Neuronal stem cell (in vitro differentiated cells): ENCODE data around the gene MLNR.

Source experiments
- DNase-seq: peaks from one replicate; pipeline ENCODE4 v3.0.0-alpha.2; 2013; ENCODE audit warnings: low spot score
- H2AFZ ChIP-seq: one replicate; pipeline ENCODE4 v1.6.1; 2013; ENCODE audit warnings: mild to moderate bottlenecking, low read length, inconsistent platforms
- H2AK5ac ChIP-seq: 2 replicates; pipeline ENCODE4 v1.6.1; 2013; ENCODE audit warnings: low read depth, mild to moderate bottlenecking, inconsistent platforms, low read length, moderate library complexity, mixed read lengths
- H2BK120ac ChIP-seq: 2 replicates; pipeline ENCODE4 v1.6.1; 2013; ENCODE audit warnings: low read depth, mild to moderate bottlenecking, inconsistent platforms, low read length, moderate library complexity, mixed read lengths
- H2BK12ac ChIP-seq: one replicate; pipeline ENCODE4 v1.6.1; 2013; ENCODE audit warnings: low read length, inconsistent platforms
- H2BK15ac ChIP-seq: 2 replicates; pipeline ENCODE4 v1.6.1; 2013; ENCODE audit warnings: mild to moderate bottlenecking, low read length, inconsistent platforms, mixed read lengths
- H2BK5ac ChIP-seq: one replicate; pipeline ENCODE4 v1.6.1; 2013; ENCODE audit warnings: inconsistent platforms, mild to moderate bottlenecking, low read length, moderate library complexity
- H3K14ac ChIP-seq: one replicate; pipeline ENCODE4 v1.6.1; 2013; ENCODE audit warnings: low read length, inconsistent platforms
- H3K18ac ChIP-seq: 2 replicates; pipeline ENCODE4 v1.6.1; 2013; ENCODE audit warnings: low read length, inconsistent platforms
- H3K23ac ChIP-seq: 2 replicates; pipeline ENCODE4 v1.6.1; 2013; ENCODE audit warnings: low read depth, mild to moderate bottlenecking, mixed read lengths, low read length, inconsistent platforms; ENCODE audit not compliant: poor library complexity
- H3K27ac ChIP-seq: replicated peaks from 3 replicates; pipeline ENCODE4 v1.5.1; 2013; ENCODE audit warnings: low read length, inconsistent platforms
- H3K27me3 ChIP-seq, 3 experiments: 2 replicates each; pipeline ENCODE4 v1.6.1; 2013; ENCODE audit warnings: low read length in 3 of 3, mild to moderate bottlenecking in 2 of 3, inconsistent platforms in 1 of 3, low read depth in 1 of 3, mixed read lengths in 1 of 3, moderate library complexity in 1 of 3; ENCODE audit not compliant: control insufficient read depth in 3 of 3, insufficient read depth in 3 of 3
- H3K36me3 ChIP-seq, 2 donors: replicated peaks in 1 of 2; 2 replicates each; pipeline ENCODE4 v1.6.1; 2013; ENCODE audit warnings: low read length in 2 of 2; ENCODE audit not compliant: control insufficient read depth in 2 of 2, insufficient read depth in 2 of 2
- H3K4ac ChIP-seq: 2 replicates; pipeline ENCODE4 v1.6.1; 2013; ENCODE audit warnings: inconsistent platforms, mild to moderate bottlenecking, low read length, moderate library complexity
- H3K4me1 ChIP-seq, 2 donors: 1 replicate in 1 of 2; 2 replicates in 1 of 2; pipeline ENCODE4 v1.6.1; 2013; ENCODE audit warnings: low read length in 2 of 2, low read depth in 1 of 2; ENCODE audit not compliant: control insufficient read depth in 2 of 2, insufficient read depth in 1 of 2
- H3K4me2 ChIP-seq: one replicate; pipeline ENCODE4 v1.6.1; 2013; ENCODE audit warnings: mild to moderate bottlenecking, low read length, inconsistent platforms; ENCODE audit not compliant: insufficient read depth, poor library complexity, severe bottlenecking
- H3K4me3 ChIP-seq, 2 donors: 2 replicates each; pipeline ENCODE4 v1.5.1; 2013; ENCODE audit warnings: low read length in 2 of 2, mild to moderate bottlenecking in 2 of 2, inconsistent platforms in 1 of 2, moderate library complexity in 1 of 2
- H3K79me1 ChIP-seq: one replicate; pipeline ENCODE4 v1.6.1; 2013; ENCODE audit warnings: low read depth, mild to moderate bottlenecking, inconsistent platforms, low read length, moderate library complexity
- H3K9ac ChIP-seq: one replicate; pipeline ENCODE4 v1.6.1; 2013; ENCODE audit warnings: mild to moderate bottlenecking, low read depth, low read length, inconsistent platforms; ENCODE audit not compliant: poor library complexity
- H3K9me3 ChIP-seq, 2 donors: replicated peaks in 1 of 2; 2 replicates each; pipeline versions ENCODE3 to v1.6.1; 2013; ENCODE audit warnings: low read length in 2 of 2, mild to moderate bottlenecking in 2 of 2, inconsistent platforms in 1 of 2, low read depth in 1 of 2, mixed read lengths in 1 of 2, moderate library complexity in 1 of 2; ENCODE audit not compliant: control insufficient read depth in 2 of 2, insufficient read depth in 1 of 2
- H4K8ac ChIP-seq: one replicate; pipeline ENCODE4 v1.6.1; 2013; ENCODE audit warnings: low read depth, mild to moderate bottlenecking, inconsistent platforms, low read length, moderate library complexity
- H4K91ac ChIP-seq: one replicate; pipeline ENCODE4 v1.6.1; 2013; ENCODE audit warnings: low read length, low read depth, mild to moderate bottlenecking, inconsistent platforms; ENCODE audit not compliant: poor library complexity
- WGBS, 2 donors: extraction: QIAGEN DNeasy Blood & Tissue Kit; methylation state at CpG; one replicate each; pipeline ENCODE4 v1.1.7; 2013; ENCODE audit warnings: missing lambda C conversion rate in 2 of 2, mixed read lengths in 1 of 2; ENCODE audit not compliant: insufficient read length in 2 of 2, insufficient replicate concordance in 1 of 2; ENCODE audit errors: extremely low coverage in 2 of 2; 5-methylcytosine and 5-hydroxymethylcytosine counted together

The MLNR gene

GRCh38 chr13:49226613-49227012, 6.5 kb downstream of the MLNR start:
- Histone ChIP-seq H2BK12ac (no peak overlapping the region), H3K4me2 (no peak overlapping the region), H2AFZ (no peak overlapping the region), H2BK5ac (no peak overlapping the region), H2BK15ac (no peak overlapping the region), H3K9ac (no peak overlapping the region), H2AK5ac (no peak overlapping the region), H3K23ac (no peak overlapping the region), H4K91ac (no peak overlapping the region), H4K8ac (no peak overlapping the region), H3K4ac (no peak overlapping the region), H3K79me1 (no peaks in the 10 kb centered on the region), H2BK120ac (no peak overlapping the region), H3K9me3 (peaks cover 0 to 7% of the 10 kb centered on the region in 2 donors), H3K4me3 (no peak overlapping the region), H3K27me3 (peaks cover 6 to 25% (median 13%) of the 10 kb centered on the region in 3 experiments), H3K27ac (no peak overlapping the region), H3K4me1 (peaks cover 5 to 13% of the 10 kb centered on the region in 2 donors), H3K18ac (no peak overlapping the region), H3K14ac (no peak overlapping the region), H3K36me3 (no peaks in the 10 kb centered on the region)
- DNase-seq: no peak
- WGBS, 2 donors: no CpG with 5 or more reads among the region's 5 CpGs

- H3K4me2 ChIP-seq: no peak overlapping the region
- no peak overlapping the region for H3K4ac ChIP-seq
- H3K4me3 ChIP-seq: no peak overlapping the region
- H3K36me3 ChIP-seq: no peaks in the 10 kb centered on the region
- no peak overlapping the region for H2AFZ ChIP-seq
- no peak for DNase-seq
- no peaks in the 10 kb centered on the region for H3K27me3 ChIP-seq
- H2BK12ac ChIP-seq: no peak overlapping the region
- no peak overlapping the region for H2BK15ac ChIP-seq
- H3K27ac ChIP-seq: no peak overlapping the region
- no peaks in the 10 kb centered on the region for H3K79me1 ChIP-seq
- no peak overlapping the region for H2BK120ac ChIP-seq
- no peak overlapping the region for H3K9ac ChIP-seq
- no peaks in the 10 kb centered on the region for H3K4me1 ChIP-seq
- H2AK5ac ChIP-seq: no peak overlapping the region
- H4K8ac ChIP-seq: no peak overlapping the region
- no peak overlapping the region for H4K91ac ChIP-seq
- no peak overlapping the region for H3K14ac ChIP-seq
- no peak overlapping the region for H3K23ac ChIP-seq
- H3K9me3 ChIP-seq: no peaks in the 10 kb centered on the region
- 100% methylated on average over 1 of the region's 3 CpGs; no CpG with 5 or more reads in 1 of the 2 donors for WGBS, 2 donors
- H2BK5ac ChIP-seq: no peak overlapping the region
- H3K18ac ChIP-seq: no peak overlapping the region
These were observed 14.6 kb downstream of the MLNR start for GRCh38 chr13:49234741-49235140.

- Histone ChIP-seq H3K9ac (no peak overlapping the region), H3K4me2 (no peak overlapping the region), H2BK15ac (no peak overlapping the region), H3K4me1 (no peaks in the 10 kb centered on the region), H4K8ac (no peak overlapping the region), H3K79me1 (no peaks in the 10 kb centered on the region), H3K9me3 (no peaks in the 10 kb centered on the region), H2AK5ac (no peak overlapping the region), H2AFZ (no peak overlapping the region), H3K14ac (no peak overlapping the region), H3K18ac (no peak overlapping the region), H4K91ac (no peak overlapping the region), H3K27ac (no peak overlapping the region), H3K23ac (no peak overlapping the region), H2BK120ac (no peak overlapping the region), H3K27me3 (no peaks in the 10 kb centered on the region), H3K4me3 (no peak overlapping the region), H3K4ac (no peak overlapping the region), H2BK12ac (no peak overlapping the region), H3K36me3 (no peaks in the 10 kb centered on the region), H2BK5ac (no peak overlapping the region)
- WGBS, 2 donors: no CpG with 5 or more reads among the region's 6 CpGs
- no peak for DNase-seq
These were observed 15.8 kb downstream of the MLNR start for GRCh38 chr13:49235856-49236431.

GRCh38 chr13:49238621-49239020, 18.5 kb downstream of the MLNR start:
- H3K18ac ChIP-seq: no peak overlapping the region
- peaks cover 3 to 5% of the 10 kb centered on the region in 2 donors for H3K9me3 ChIP-seq
- no peak overlapping the region for H4K8ac ChIP-seq
- no peak overlapping the region for H2AFZ ChIP-seq
- H3K4me3 ChIP-seq: no peak overlapping the region
- no peak overlapping the region for H2BK5ac ChIP-seq
- no peak overlapping the region for H3K14ac ChIP-seq
- H2BK12ac ChIP-seq: no peak overlapping the region
- no peak overlapping the region for H4K91ac ChIP-seq
- no peak overlapping the region for H3K4me2 ChIP-seq
- no peak overlapping the region for H2BK120ac ChIP-seq
- H3K4me1 ChIP-seq: no peaks in the 10 kb centered on the region
- H3K36me3 ChIP-seq: no peaks in the 10 kb centered on the region
- H3K79me1 ChIP-seq: no peaks in the 10 kb centered on the region
- whole genome bisulfite sequencing, 2 donors: no CpG with 5 or more reads among the region's 2 CpGs
- H3K4ac ChIP-seq: no peak overlapping the region
- H3K27ac ChIP-seq: no peak overlapping the region
- DNase-seq: no peak
- no peak overlapping the region for H2BK15ac ChIP-seq
- H2AK5ac ChIP-seq: no peak overlapping the region
- H3K23ac ChIP-seq: no peak overlapping the region
- no peak overlapping the region for H3K9ac ChIP-seq
- H3K27me3 ChIP-seq: no peaks in the 10 kb centered on the region
